ENCODE data around the gene CEP170B. TPM values are rescaled to one million over a fixed set of nuclear protein-coding genes. Genes with fewer than 3 reads are reported as not detected.

The CEP170B gene
- total RNA-seq, 1 donor from 2014 or later: 80.4 TPM

DNA sequence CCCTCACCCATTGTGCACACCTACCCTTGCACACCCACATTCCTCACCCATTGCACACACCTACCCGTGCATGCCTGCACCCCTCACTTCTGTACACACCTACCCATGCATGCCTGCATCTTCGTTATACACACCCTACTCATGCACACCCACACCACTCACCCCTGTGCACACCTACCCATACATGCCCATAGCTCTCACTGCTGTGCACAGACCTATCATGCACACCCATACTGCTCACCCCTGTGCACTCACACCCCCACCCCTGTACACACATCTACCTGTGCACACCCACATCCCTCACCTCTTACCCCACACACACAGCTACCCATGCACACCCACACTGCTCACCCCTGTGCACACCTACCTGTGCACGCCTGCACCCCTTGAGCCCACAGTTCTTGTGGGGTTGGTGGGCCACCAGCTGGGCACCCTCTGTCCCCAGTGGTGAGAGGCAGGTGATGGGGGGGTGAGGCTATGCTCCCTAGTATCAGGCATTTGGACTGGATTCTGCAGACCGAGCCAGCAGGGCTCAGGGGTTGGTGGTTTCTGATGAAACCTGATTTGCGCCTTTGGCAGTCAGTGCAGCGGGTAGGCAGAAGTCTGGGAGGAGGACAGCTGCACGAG, 15.6 kb downstream of the CEP170B start:
- TF ChIP-seq, protein P1, sequence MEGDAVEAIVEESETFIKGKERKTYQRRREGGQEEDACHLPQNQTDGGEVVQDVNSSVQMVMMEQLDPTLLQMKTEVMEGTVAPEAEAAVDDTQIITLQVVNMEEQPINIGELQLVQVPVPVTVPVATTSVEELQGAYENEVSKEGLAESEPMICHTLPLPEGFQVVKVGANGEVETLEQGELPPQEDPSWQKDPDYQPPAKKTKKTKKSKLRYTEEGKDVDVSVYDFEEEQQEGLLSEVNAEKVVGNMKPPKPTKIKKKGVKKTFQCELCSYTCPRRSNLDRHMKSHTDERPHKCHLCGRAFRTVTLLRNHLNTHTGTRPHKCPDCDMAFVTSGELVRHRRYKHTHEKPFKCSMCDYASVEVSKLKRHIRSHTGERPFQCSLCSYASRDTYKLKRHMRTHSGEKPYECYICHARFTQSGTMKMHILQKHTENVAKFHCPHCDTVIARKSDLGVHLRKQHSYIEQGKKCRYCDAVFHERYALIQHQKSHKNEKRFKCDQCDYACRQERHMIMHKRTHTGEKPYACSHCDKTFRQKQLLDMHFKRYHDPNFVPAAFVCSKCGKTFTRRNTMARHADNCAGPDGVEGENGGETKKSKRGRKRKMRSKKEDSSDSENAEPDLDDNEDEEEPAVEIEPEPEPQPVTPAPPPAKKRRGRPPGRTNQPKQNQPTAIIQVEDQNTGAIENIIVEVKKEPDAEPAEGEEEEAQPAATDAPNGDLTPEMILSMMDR (IDR thresholded peaks at IDR 0.05; ENCODE audit: partially characterized antibody, unreplicated experiment): no peak
- Mint-ChIP-seq H3K4me1 (ENCODE audit: low read depth, unreplicated experiment) (peaks cover 15% of the 10 kb centered on the region), H3K27me3 (ENCODE audit: unreplicated experiment) (peaks cover 21% of the 10 kb centered on the region), H3K36me3 (ENCODE audit: unreplicated experiment) (no peaks in the 10 kb centered on the region), H3K9me3 (ENCODE audit: unreplicated experiment) (peaks cover 21% of the 10 kb centered on the region), H3K4me3 (ENCODE audit: unreplicated experiment) (peak overlapping the region; percentile 80), H3K27ac (ENCODE audit: unreplicated experiment) (peak overlapping the region; percentile 99)
- peak; percentile 8 for DNase-seq

DNA sequence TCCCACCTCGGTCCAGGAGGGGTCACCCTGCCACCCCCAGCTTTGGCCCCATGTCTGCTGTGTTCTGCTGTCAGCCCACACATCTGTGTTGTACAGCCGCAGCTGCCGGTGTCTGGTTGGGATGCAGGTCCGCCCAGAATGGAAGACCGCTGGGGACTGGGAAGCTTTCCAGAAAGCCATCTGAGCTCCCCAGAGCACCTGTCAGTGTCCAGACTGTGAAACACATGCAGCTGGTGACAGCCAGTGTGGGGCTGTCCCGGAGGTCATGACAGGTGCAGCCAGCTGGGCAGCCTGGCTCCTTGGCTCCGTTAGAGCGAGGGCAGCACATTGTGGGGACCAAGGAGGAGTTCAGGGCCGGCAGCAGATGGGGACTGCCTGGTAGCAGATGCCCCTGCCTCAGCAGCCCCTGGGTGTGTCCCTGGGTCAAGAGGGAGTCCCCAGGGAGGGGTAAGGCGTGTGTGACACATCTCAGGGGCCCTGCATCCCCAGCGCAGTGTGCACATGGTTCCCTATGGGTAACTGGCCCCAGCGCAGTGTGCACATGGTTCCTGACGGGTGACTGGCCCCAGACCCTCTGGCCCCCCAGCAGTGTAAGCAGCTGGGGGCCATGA, 16.4 kb downstream of the CEP170B start:
- H3K27me3 Mint-ChIP-seq (ENCODE audit: unreplicated experiment): peaks cover 21% of the 10 kb centered on the region
- DNase-seq: peak; percentile 90

DNA sequence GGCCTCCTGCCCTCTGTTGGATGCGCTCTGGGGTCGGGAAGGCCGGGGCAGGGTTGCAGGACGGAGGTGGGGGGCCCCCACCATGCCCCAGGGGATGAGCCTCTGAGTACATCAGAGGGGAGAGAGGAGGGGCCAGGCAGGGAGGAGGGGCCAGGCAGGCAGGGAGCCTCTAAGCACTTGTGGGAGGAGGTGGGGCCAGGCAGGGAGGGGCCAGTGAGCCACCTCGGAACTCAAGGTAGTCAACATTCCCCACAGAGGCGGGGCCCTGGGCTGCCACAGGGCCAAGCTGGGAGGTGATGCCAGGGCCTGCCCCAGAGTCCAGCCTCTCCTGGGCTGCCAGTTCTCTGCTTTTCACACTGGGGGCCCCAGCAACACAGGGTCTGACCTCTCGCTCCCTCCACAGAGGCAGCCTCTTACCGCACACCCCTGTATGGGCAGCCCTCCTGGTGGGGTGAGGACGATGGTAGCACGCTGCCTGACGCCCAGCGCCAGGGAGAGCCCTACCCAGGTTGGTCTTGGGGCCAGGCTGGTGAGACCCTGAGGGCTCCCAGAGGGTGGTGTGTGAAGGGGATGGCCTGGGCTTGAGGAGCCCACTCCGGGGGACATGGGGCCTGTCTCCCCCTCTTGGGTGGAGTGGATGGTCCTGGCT, 17.4 kb downstream of the CEP170B start:
- DNase-seq: peak; percentile 71
- peak overlapping the region; percentile 99 for H3K27ac Mint-ChIP-seq (ENCODE audit: unreplicated experiment)
- no peak overlapping the region for H3K4me3 Mint-ChIP-seq (ENCODE audit: unreplicated experiment)
- H3K4me1 Mint-ChIP-seq (ENCODE audit: low read depth, unreplicated experiment): peaks cover 15% of the 10 kb centered on the region
- TF ChIP-seq, protein P1 (IDR thresholded peaks at IDR 0.05; ENCODE audit: partially characterized antibody, unreplicated experiment): no peak
- no peaks in the 10 kb centered on the region for H3K36me3 Mint-ChIP-seq (ENCODE audit: unreplicated experiment)
- peaks cover 21% of the 10 kb centered on the region for H3K27me3 Mint-ChIP-seq (ENCODE audit: unreplicated experiment)
- H3K9me3 Mint-ChIP-seq (ENCODE audit: unreplicated experiment): peaks cover 21% of the 10 kb centered on the region

More for the DNA sequence above, 16.4 kb downstream of the CEP170B start:
- Mint-ChIP-seq H3K4me1 (ENCODE audit: low read depth, unreplicated experiment) (peaks cover 15% of the 10 kb centered on the region), H3K36me3 (ENCODE audit: unreplicated experiment) (no peaks in the 10 kb centered on the region), H3K9me3 (ENCODE audit: unreplicated experiment) (peaks cover 21% of the 10 kb centered on the region), H3K27ac (ENCODE audit: unreplicated experiment) (peak overlapping the region; percentile 99), H3K4me3 (ENCODE audit: unreplicated experiment) (peak overlapping the region; percentile 80)
- TF ChIP-seq, protein P1 (IDR thresholded peaks at IDR 0.05; ENCODE audit: partially characterized antibody, unreplicated experiment): no peak

DNA sequence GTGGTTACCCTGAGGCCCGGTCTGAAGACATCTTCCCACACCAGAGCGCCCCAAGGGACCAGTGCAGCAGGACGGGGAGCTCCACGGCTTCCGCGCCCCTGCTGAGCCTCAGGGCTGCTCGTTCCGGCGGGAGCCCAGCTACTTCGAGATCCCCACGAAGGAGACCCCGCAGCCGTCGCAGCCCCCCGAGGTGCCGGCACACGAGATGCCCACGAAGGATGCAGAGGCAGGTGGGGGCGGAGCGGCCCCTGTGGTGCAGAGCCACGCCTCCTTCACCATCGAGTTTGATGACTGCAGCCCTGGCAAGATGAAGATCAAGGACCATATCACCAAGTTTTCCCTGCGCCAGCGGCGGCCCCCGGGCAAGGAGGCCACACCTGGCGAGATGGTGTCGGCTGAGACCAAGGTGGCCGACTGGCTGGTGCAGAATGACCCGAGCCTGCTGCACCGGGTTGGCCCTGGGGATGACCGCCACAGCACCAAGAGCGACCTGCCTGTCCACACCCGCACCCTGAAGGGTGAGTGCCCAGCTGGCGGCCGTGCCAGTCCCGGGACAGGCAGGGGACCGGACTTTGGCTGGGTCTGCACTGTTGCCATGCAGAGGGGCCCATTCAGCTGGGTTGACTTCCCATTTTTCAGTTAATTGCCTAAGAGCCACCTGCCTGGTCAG, 18.1 kb downstream of the CEP170B start:
- H3K27me3 Mint-ChIP-seq (ENCODE audit: unreplicated experiment): peaks cover 21% of the 10 kb centered on the region
- H3K9me3 Mint-ChIP-seq (ENCODE audit: unreplicated experiment): peaks cover 21% of the 10 kb centered on the region
- no peak overlapping the region for H3K27ac Mint-ChIP-seq (ENCODE audit: unreplicated experiment)
- H3K4me1 Mint-ChIP-seq (ENCODE audit: low read depth, unreplicated experiment): peaks cover 15% of the 10 kb centered on the region
- TF ChIP-seq, protein P1 (IDR thresholded peaks at IDR 0.05; ENCODE audit: partially characterized antibody, unreplicated experiment): no peak
- H3K36me3 Mint-ChIP-seq (ENCODE audit: unreplicated experiment): no peaks in the 10 kb centered on the region
- peak; percentile 29 for DNase-seq
- H3K4me3 Mint-ChIP-seq (ENCODE audit: unreplicated experiment): no peak overlapping the region

Measured in glutamatergic neuron (in vitro differentiated cells).